Neural cell (in vitro differentiated cells): ENCODE data around the gene VPS41. TPM values are rescaled to one million over a fixed set of nuclear protein-coding genes. Genes with fewer than 3 reads are reported as not detected.

Experiments used
- H2AFZ ChIP-seq: fragments of 200-600, 300-800 bp; sonication (generic), shearing (Covaris generic); 2 replicates; pipeline ENCODE4 v1.6.0; 2014; ENCODE audit warnings: low read depth, mild to moderate bottlenecking, antibody characterized with exemption, low read length, moderate library complexity
- H3F3A ChIP-seq: fragments of 200-600 bp; shearing (Covaris generic); 2 replicates; pipeline ENCODE4 v1.6.1; 2016; ENCODE audit warnings: mild to moderate bottlenecking, moderate library complexity, mixed read lengths, antibody characterized with exemption, low read length; ENCODE audit not compliant: insufficient read depth, poor library complexity, severe bottlenecking
- H3K27ac ChIP-seq: fragments of 200-600, 300-800 bp; sonication (generic), shearing (Covaris generic); 2 replicates; pipeline ENCODE4 v1.5.1; 2014; ENCODE audit warnings: mild to moderate bottlenecking, low read length, moderate library complexity
- H3K27me3 ChIP-seq: fragments of 300-800, 200-600 bp; sonication (generic), shearing (Covaris generic); 2 replicates; pipeline ENCODE4 v1.6.0; 2014; ENCODE audit warnings: mild to moderate bottlenecking, low read depth, low read length, moderate library complexity; ENCODE audit not compliant: insufficient read depth
- H3K36me3 ChIP-seq: fragments of 300-800, 200-600 bp; sonication (generic), shearing (Covaris generic); 2 replicates; pipeline ENCODE4 v1.5.1; 2014; ENCODE audit warnings: mild to moderate bottlenecking, antibody characterized with exemption, low read length, moderate library complexity; ENCODE audit not compliant: insufficient read depth
- H3K4me2 ChIP-seq: fragments of 300-800, 200-600 bp; sonication (generic), shearing (Covaris generic); 2 replicates; pipeline ENCODE4 v1.6.0; 2014; ENCODE audit warnings: mild to moderate bottlenecking, low read length
- H3K4me3 ChIP-seq: fragments of 300-800, 200-600 bp; sonication (generic), shearing (Covaris generic); 2 replicates; pipeline ENCODE4 v1.5.1; 2014; ENCODE audit warnings: mild to moderate bottlenecking, low read length, moderate library complexity
- H3K79me2 ChIP-seq: fragments of 200-600 bp; shearing (Covaris generic); replicated peaks from 2 replicates; pipeline ENCODE4 v1.6.0; 2014; ENCODE audit warnings: mild to moderate bottlenecking, low read length, moderate library complexity; ENCODE audit not compliant: insufficient read depth
- H3K9ac ChIP-seq: fragments of 300-800, 200-600 bp; sonication (generic), shearing (Covaris generic); 2 replicates; pipeline ENCODE4 v1.6.1; 2016; ENCODE audit warnings: mild to moderate bottlenecking, low read length, mixed read lengths
- H3K9me2 ChIP-seq: fragments of 200-600 bp; shearing (Covaris generic); 2 replicates; pipeline ENCODE4 v1.6.1; 2016; ENCODE audit warnings: mild to moderate bottlenecking, low read length, mixed read lengths; ENCODE audit not compliant: insufficient read depth
- H3K9me3 ChIP-seq: fragments of 200-600, 300-800 bp; sonication (generic), shearing (Covaris generic); 2 replicates; pipeline ENCODE4 v1.6.1; 2016; ENCODE audit warnings: mild to moderate bottlenecking, mixed run types, low read length, moderate library complexity, mixed read lengths
- H4K20me1 ChIP-seq: fragments of 200-600 bp; shearing (Covaris generic); 2 replicates; pipeline ENCODE4 v1.6.1; 2016; ENCODE audit warnings: mild to moderate bottlenecking, mixed run types; ENCODE audit not compliant: insufficient read depth
- CTCF ChIP-seq: fragments of 450-650 bp; IDR thresholded peaks from 2 replicates; pipeline ENCODE4 v1.5.1; 2014; ENCODE audit warnings: antibody characterized with exemption, mild to moderate bottlenecking, moderate library complexity; ENCODE audit not compliant: poor library complexity, severe bottlenecking
- EP300 ChIP-seq: fragments of 450-650 bp; conservative IDR thresholded peaks from 2 replicates; pipeline ENCODE4 v1.6.1; 2014; ENCODE audit warnings: antibody characterized with exemption, mild to moderate bottlenecking, moderate library complexity; ENCODE audit not compliant: poor library complexity, severe bottlenecking
- EZH2 ChIP-seq: fragments of 200-600, 300-800 bp; shearing (Covaris generic), sonication (generic); IDR thresholded peaks from 2 replicates; pipeline ENCODE4 v1.6.1; 2014; ENCODE audit warnings: antibody characterized with exemption, low read length, borderline replicate concordance, mild to moderate bottlenecking; ENCODE audit not compliant: insufficient read depth, poor library complexity, severe bottlenecking
- MXI1 ChIP-seq: fragments of 450-650 bp; conservative IDR thresholded peaks from 2 replicates; pipeline ENCODE4 v1.6.1; 2014; ENCODE audit warnings: antibody characterized with exemption, mild to moderate bottlenecking; ENCODE audit not compliant: poor library complexity, severe bottlenecking
- POLR2AphosphoS5 ChIP-seq: IDR thresholded peaks from 2 replicates; pipeline ENCODE4 v1.6.1; 2012
- REST ChIP-seq: IDR thresholded peaks from 2 replicates; pipeline ENCODE4 v1.6.1; 2012; ENCODE audit warnings: borderline replicate concordance
- SMC3 ChIP-seq: fragments of 450-650 bp; conservative IDR thresholded peaks from 2 replicates; pipeline ENCODE4 v1.6.1; 2014; ENCODE audit warnings: antibody characterized with exemption, mild to moderate bottlenecking, moderate library complexity; ENCODE audit not compliant: poor library complexity
- TAF1 ChIP-seq: IDR thresholded peaks from 2 replicates; pipeline ENCODE4 v1.6.1; 2012; ENCODE audit warnings: low read depth
- polyA plus RNA-seq: library from polyadenylated mRNA; depleted of rRNA; stranded (reverse); fragments of >200 nt; gene quantifications from 2 replicates; pipeline ENCODE4 v1.2.3, GENCODE V29; 2014

The VPS41 gene
- polyA plus RNA-seq, 1 donor from 2014 or later, result 64.0 TPM

- no peaks in the 10 kb centered on the region for H3K9me3 ChIP-seq
- H3K4me3 ChIP-seq, result no peak overlapping the region
- no peaks in the 10 kb centered on the region for H3K36me3 ChIP-seq
- no peak overlapping the region for H2AFZ ChIP-seq
- no peaks in the 10 kb centered on the region for H4K20me1 ChIP-seq
- no peaks in the 10 kb centered on the region for H3K27me3 ChIP-seq
- TF ChIP-seq SMC3 (no peak), TAF1 (no peak)
- H3K79me2 ChIP-seq, result peaks cover 7% of the 10 kb centered on the region
- no peak overlapping the region for H3K9ac ChIP-seq
- no peaks in the 10 kb centered on the region for H3K9me2 ChIP-seq
- no peak overlapping the region for H3K4me2 ChIP-seq
- peaks cover 2% of the 10 kb centered on the region for H3F3A ChIP-seq
- no peak overlapping the region for H3K27ac ChIP-seq
These were observed 30.1 kb downstream of the VPS41 start for GRCh38 chr7:38878694-38879457.

- no peaks in the 10 kb centered on the region for H3F3A ChIP-seq
- H2AFZ ChIP-seq, result no peak overlapping the region
- H3K4me2 ChIP-seq, result no peak overlapping the region
- no peaks in the 10 kb centered on the region for H3K36me3 ChIP-seq
- TF ChIP-seq POLR2AphosphoS5, result no peak
- TF ChIP-seq EP300, result peak; percentile 21
- no peak overlapping the region for H3K9ac ChIP-seq
- H3K4me3 ChIP-seq, result peak overlapping the region; percentile 2
- no peaks in the 10 kb centered on the region for H3K27me3 ChIP-seq
- no peaks in the 10 kb centered on the region for H4K20me1 ChIP-seq
- H3K9me2 ChIP-seq, result no peaks in the 10 kb centered on the region
- no peaks in the 10 kb centered on the region for H3K9me3 ChIP-seq
- H3K79me2 ChIP-seq, result peaks cover 4% of the 10 kb centered on the region
- peak overlapping the region; percentile 29 for H3K27ac ChIP-seq
These were observed 35.6 kb downstream of the VPS41 start for GRCh38 chr7:38873433-38873832.

- TF ChIP-seq SMC3, result no peak
- TF ChIP-seq REST, result no peak
- no peak for TF ChIP-seq CTCF
- TF ChIP-seq TAF1, result no peak
- no peak for TF ChIP-seq MXI1
- TF ChIP-seq POLR2AphosphoS5, result no peak
- no peak for TF ChIP-seq EZH2
These were observed 36.8 kb downstream of the VPS41 start for GRCh38 chr7:38872202-38872601.

More at GRCh38 chr7:38872202-38872601, 36.8 kb downstream of the VPS41 start:
- Histone ChIP-seq H3K4me2 (no peak overlapping the region), H3K36me3 (peaks cover 4% of the 10 kb centered on the region), H3K9ac (no peak overlapping the region), H3K27me3 (no peaks in the 10 kb centered on the region), H3K9me2 (no peaks in the 10 kb centered on the region), H3K27ac (no peak overlapping the region), H2AFZ (no peak overlapping the region), H4K20me1 (no peaks in the 10 kb centered on the region), H3K9me3 (no peaks in the 10 kb centered on the region), H3K4me3 (no peak overlapping the region), H3F3A (no peaks in the 10 kb centered on the region), H3K79me2 (peaks cover 4% of the 10 kb centered on the region)
